Measurements from ENCODE around the gene SPTBN4. TPM values are rescaled to one million over a fixed set of nuclear protein-coding genes. Genes with fewer than 3 reads are reported as not detected.
"Not testable (repeated sequence)": the region's sequence is repeated elsewhere in the genome, so short reads cannot be mapped to it uniquely, and the experiment has no call there.

SPTBN4 gene
- total RNA-seq, 1 donor from 2014 or later: under 0.01 TPM

GRCh38 chr19:40464059-40465024, 2.5 kb upstream of the SPTBN4 start:
- peak; percentile 78 to 89 for DNase-seq (ENCODE audit: low read depth in 2 of 2)

GRCh38 chr19:40465025-40465556, 1.7 kb upstream of the SPTBN4 start:
- DNase-seq (ENCODE audit: low read depth in 2 of 2): peak in 1 of 2 donors; percentile 37

GRCh38 chr19:40465557-40466218, 1.1 kb upstream of the SPTBN4 start, which contains the start of gene BLVRB:
TSS of gene BLVRB (minus strand) at chr19:40465745. CDS start at chr19:40465688, 57 bp downstream.
- peak; percentile 97 to 99 for DNase-seq (ENCODE audit: low read depth in 2 of 2)

- peak in 1 of 2 donors; percentile 7 for DNase-seq (ENCODE audit: low read depth in 2 of 2)
Observed at GRCh38 chr19:40466219-40466984, 399 bp upstream of the SPTBN4 start.

- DNase-seq (ENCODE audit: low read depth in 2 of 2): no peak
Observed at GRCh38 chr19:40469011-40469410, 2.2 kb downstream of the SPTBN4 start.

- DNase-seq (ENCODE audit: low read depth in 2 of 2): no peak
Observed at GRCh38 chr19:40471111-40471510, 4.3 kb downstream of the SPTBN4 start.

- DNase-seq (ENCODE audit: low read depth in 2 of 2): no peak
Observed at GRCh38 chr19:40472516-40472915, 5.7 kb downstream of the SPTBN4 start.

GRCh38 chr19:40474737-40475136, 7.9 kb downstream of the SPTBN4 start:
- no peak for DNase-seq (ENCODE audit: low read depth in 2 of 2)

GRCh38 chr19:40475878-40476644, 9.3 kb downstream of the SPTBN4 start:
- DNase-seq (ENCODE audit: low read depth in 2 of 2): peak in 1 of 2 donors; percentile 9

GRCh38 chr19:40486017-40486416, 19.2 kb downstream of the SPTBN4 start:
- no peak for DNase-seq (ENCODE audit: low read depth in 2 of 2)

GRCh38 chr19:40489882-40490230, 23.1 kb downstream of the SPTBN4 start:
- DNase-seq (ENCODE audit: low read depth in 2 of 2): no peak

GRCh38 chr19:40492274-40492673, 25.5 kb downstream of the SPTBN4 start:
- DNase-seq (ENCODE audit: low read depth in 2 of 2): no peak

- no peak for DNase-seq (ENCODE audit: low read depth in 2 of 2)
Observed at GRCh38 chr19:40493778-40494177, 27.0 kb downstream of the SPTBN4 start.

- no peak for DNase-seq (ENCODE audit: low read depth in 2 of 2)
Observed at GRCh38 chr19:40494191-40494838, 27.5 kb downstream of the SPTBN4 start.

GRCh38 chr19:40497214-40497613, 30.4 kb downstream of the SPTBN4 start:
- DNase-seq (ENCODE audit: low read depth in 2 of 2): no peak

- DNase-seq (ENCODE audit: low read depth in 2 of 2): no peak
Observed at GRCh38 chr19:40499320-40499719, 32.5 kb downstream of the SPTBN4 start.

- DNase-seq (ENCODE audit: low read depth in 2 of 2): not testable (repeated sequence)
Observed at GRCh38 chr19:40500678-40501530, 34.1 kb downstream of the SPTBN4 start.

- DNase-seq (ENCODE audit: low read depth in 2 of 2): no peak
Observed at GRCh38 chr19:40501599-40501998, 34.8 kb downstream of the SPTBN4 start.

- DNase-seq (ENCODE audit: low read depth in 2 of 2): no peak
Observed at GRCh38 chr19:40502081-40502480, 35.3 kb downstream of the SPTBN4 start.

All from dermis microvascular lymphatic vessel endothelial cell (primary cell).